SK-N-SH (cell line): ENCODE results near the gene ARAP2. TPM values are rescaled to one million over a fixed set of nuclear protein-coding genes. Genes with fewer than 3 reads are reported as not detected.

Experiments
- CTCF ChIA-PET: fragments of 300-600, 350-600 bp; formaldehyde crosslinking; extraction: SDS; loops from one replicate; lab custom pipeline; 2021; lab: Yijun Ruan, JAX
- POLR2A ChIA-PET: fragments of 350-600 bp; sonication (Branson Sonifier 250); formaldehyde crosslinking; extraction: SDS; loops from one replicate; lab custom pipeline; 2020; ENCODE audit warnings: antibody characterized with exemption, inconsistent platforms; lab: Yijun Ruan, JAX
- DNase-seq: peaks from one replicate; pipeline ENCODE4 v3.0.0; 2012
- H2AFZ ChIP-seq: fragments of 200-600 bp; sonication (generic); 2 replicates; pipeline ENCODE4 v1.8.1; 2016; ENCODE audit warnings: antibody characterized with exemption, mild to moderate bottlenecking, low read depth
- H3F3A ChIP-seq: fragments of 200-600 bp; sonication (generic); replicated peaks from 2 replicates; pipeline ENCODE3; 2016; ENCODE audit warnings: antibody characterized with exemption, mild to moderate bottlenecking; ENCODE audit not compliant: insufficient read depth
- H3K27ac ChIP-seq, 2 experiments: fragments of 200-500 bp in 1 of 2; fragments of 200-600 bp in 1 of 2; sonication (Bioruptor generic) in 1 of 2; sonication (generic), shearing (Covaris generic) in 1 of 2; 2 replicates each; pipeline versions ENCODE4 v1.5.1 to v1.6.1; 2014 to 2016; ENCODE audit warnings: low read depth in 2 of 2, inconsistent platforms in 1 of 2, low read length in 1 of 2, mild to moderate bottlenecking in 1 of 2, mixed read lengths in 1 of 2
- H3K27me3 ChIP-seq: fragments of 200-600 bp; sonication (generic), shearing (Covaris generic); 2 replicates; pipeline ENCODE4 v1.6.1; 2016; ENCODE audit warnings: mixed run types; ENCODE audit not compliant: insufficient read depth
- H3K36me3 ChIP-seq, 2 experiments: fragments of 200-500 bp in 1 of 2; fragments of 200-600 bp in 1 of 2; sonication (Bioruptor generic) in 1 of 2; sonication (generic) in 1 of 2; replicated peaks in 1 of 2; 2 replicates each; pipeline versions ENCODE3 to v1.5.1; 2014 to 2016; ENCODE audit warnings: low read length in 1 of 2, mild to moderate bottlenecking in 1 of 2; ENCODE audit not compliant: insufficient read depth in 2 of 2, control insufficient read depth in 1 of 2
- H3K4me1 ChIP-seq, 2 experiments: fragments of 200-500 bp in 1 of 2; fragments of 200-600 bp in 1 of 2; sonication (Bioruptor generic) in 1 of 2; sonication (generic), shearing (Covaris generic) in 1 of 2; 2 replicates each; pipeline versions ENCODE4 v1.5.1 to v1.6.1; 2014 to 2016; ENCODE audit warnings: low read depth in 1 of 2, low read length in 1 of 2, mixed run types in 1 of 2; ENCODE audit not compliant: insufficient read depth in 2 of 2, control insufficient read depth in 1 of 2
- H3K4me2 ChIP-seq: fragments of 200-600 bp; sonication (generic), shearing (Covaris generic); 2 replicates; pipeline ENCODE4 v1.6.1; 2017; ENCODE audit warnings: mixed run types
- H3K4me3 ChIP-seq, 2 experiments: fragments of 200-500 bp in 1 of 2; fragments of 200-600 bp in 1 of 2; sonication (Bioruptor generic) in 1 of 2; sonication (generic), shearing (Covaris generic) in 1 of 2; 2 replicates each; pipeline versions ENCODE4 v1.5.1 to v1.8.1; 2014 to 2016; ENCODE audit warnings: low read depth in 2 of 2, inconsistent platforms in 1 of 2, low read length in 1 of 2, mild to moderate bottlenecking in 1 of 2, mixed read lengths in 1 of 2, moderate library complexity in 1 of 2
- H3K79me2 ChIP-seq: fragments of 200-600 bp; sonication (generic); 2 replicates; pipeline ENCODE4 v1.8.1; 2017; ENCODE audit warnings: mild to moderate bottlenecking; ENCODE audit not compliant: insufficient read depth
- H3K9ac ChIP-seq: fragments of 200-600 bp; sonication (generic); 2 replicates; pipeline ENCODE4 v1.6.1; 2017; ENCODE audit warnings: mixed run types
- H3K9me2 ChIP-seq: fragments of 200-600 bp; sonication (generic); 2 replicates; pipeline ENCODE4 v1.6.1; 2017; ENCODE audit warnings: mixed run types
- H3K9me3 ChIP-seq: fragments of 200-600 bp; sonication (generic); 2 replicates; pipeline ENCODE4 v1.6.1; 2017; ENCODE audit warnings: mixed run types, mild to moderate bottlenecking, moderate library complexity
- H4K20me1 ChIP-seq: fragments of 200-600 bp; sonication (generic); 2 replicates; pipeline ENCODE4 v1.6.1; 2017; ENCODE audit warnings: mild to moderate bottlenecking, mixed run types; ENCODE audit not compliant: insufficient read depth
- CHD2 ChIP-seq: fragments of 150-350 bp; IDR thresholded peaks from 2 replicates; pipeline ENCODE4 v1.6.1; 2018; ENCODE audit warnings: low read length; ENCODE audit not compliant: partially characterized antibody
- EZH2phosphoT487 ChIP-seq: fragments of 200-600 bp; sonication (generic); IDR thresholded peaks from 2 replicates; pipeline ENCODE4 v1.6.1; 2017; ENCODE audit warnings: low read depth, mixed run types, mild to moderate bottlenecking, antibody characterized with exemption, moderate library complexity, borderline replicate concordance
- IRF3 ChIP-seq: fragments of 150-350 bp; IDR thresholded peaks from 2 replicates; pipeline ENCODE4 v1.6.1; 2016; ENCODE audit warnings: mild to moderate bottlenecking, low read depth, low read length
- JUND ChIP-seq: IDR thresholded peaks from 2 replicates; pipeline ENCODE4 v1.4.0; 2012
- MAX ChIP-seq: IDR thresholded peaks from 2 replicates; pipeline ENCODE4 v1.4.0; 2012; ENCODE audit warnings: low read depth
- MEF2A ChIP-seq: IDR thresholded peaks from 2 replicates; pipeline ENCODE4 v1.4.0; 2012; ENCODE audit warnings: low read depth, borderline replicate concordance
- MXI1 ChIP-seq: IDR thresholded peaks from 2 replicates; pipeline ENCODE4 v1.6.1; 2012; ENCODE audit warnings: mild to moderate bottlenecking, low read depth, low read length, improper control_type of control experiment
- NRF1 ChIP-seq: IDR thresholded peaks from 2 replicates; pipeline ENCODE4 v1.6.1; 2012; ENCODE audit warnings: low read depth, mild to moderate bottlenecking, low read length
- PBX3 ChIP-seq: IDR thresholded peaks from 2 replicates; pipeline ENCODE4; 2012
- POLR2AphosphoS5 ChIP-seq: IDR thresholded peaks from 2 replicates; pipeline ENCODE4 v1.6.1; 2012; ENCODE audit warnings: low read depth, low read length
- RAD21 ChIP-seq: IDR thresholded peaks from 2 replicates; pipeline ENCODE4 v1.6.1; 2012; ENCODE audit warnings: mild to moderate bottlenecking, low read length
- RCOR1 ChIP-seq: fragments of 150-350 bp; IDR thresholded peaks from 2 replicates; pipeline ENCODE4 v1.6.1; 2017; ENCODE audit warnings: antibody characterized with exemption, low read length
- REST ChIP-seq: IDR thresholded peaks from 2 replicates; pipeline ENCODE4 v1.6.1; 2012; ENCODE audit warnings: mild to moderate bottlenecking, low read depth, low read length, moderate library complexity
- RFX5 ChIP-seq: IDR thresholded peaks from 2 replicates; pipeline ENCODE4 v1.6.1; 2012; ENCODE audit warnings: mild to moderate bottlenecking, improper control_type of control experiment, low read length
- RXRA ChIP-seq: IDR thresholded peaks from 2 replicates; pipeline ENCODE4 v1.4.0; 2012; ENCODE audit warnings: low read depth, mild to moderate bottlenecking, borderline replicate concordance
- SMC3 ChIP-seq: IDR thresholded peaks from 2 replicates; pipeline ENCODE4 v1.6.1; 2012; ENCODE audit warnings: low read depth, low read length, improper control_type of control experiment
- USF2 ChIP-seq: fragments of 150-350 bp; IDR thresholded peaks from 2 replicates; pipeline ENCODE4 v1.6.1; 2017; ENCODE audit warnings: antibody characterized with exemption, low read length, low read depth, borderline replicate concordance
- YY1 ChIP-seq: IDR thresholded peaks from 2 replicates; pipeline ENCODE4 v1.4.0; 2012; ENCODE audit warnings: low read depth, mild to moderate bottlenecking
- ZBTB33 ChIP-seq: IDR thresholded peaks from 2 replicates; pipeline ENCODE4 v1.4.0; 2012; ENCODE audit warnings: low read depth, borderline replicate concordance
- WGBS: methylation state at CpG from one replicate; pipeline ENCODE4 v1.1.6; 2017; ENCODE audit warnings: low lambda C conversion rate; 5-methylcytosine and 5-hydroxymethylcytosine counted together
- polyA plus RNA-seq, 3 experiments: library from polyadenylated mRNA; depleted of rRNA; stranded (reverse); fragments of >200 nt; gene quantifications; 2 replicates each; pipeline ENCODE4 v1.2.3, GENCODE V29; 2012

The ARAP2 gene
- polyA plus RNA-seq, 1 of the 3 experiments (the other 2 are of a cell fraction): not detected

- no peaks in the 10 kb centered on the region for H3K4me1 ChIP-seq
- H4K20me1 ChIP-seq: no peaks in the 10 kb centered on the region
- WGBS: 40% methylated on average over 9 of the region's 9 CpGs
- no peak overlapping the region for H3K9ac ChIP-seq
- H3K4me3 ChIP-seq: no peak overlapping the region
- H3K27me3 ChIP-seq: no peaks in the 10 kb centered on the region
- DNase-seq: no peak
- ChIA-PET CTCF (no interaction called here), POLR2A (no interaction called here)
- no peaks in the 10 kb centered on the region for H3K9me2 ChIP-seq
- H2AFZ ChIP-seq: no peak overlapping the region
- no peaks in the 10 kb centered on the region for H3K36me3 ChIP-seq
- no peak overlapping the region for H3K4me2 ChIP-seq
- no peaks in the 10 kb centered on the region for H3K9me3 ChIP-seq
- TF ChIP-seq RAD21: no peak
- TF ChIP-seq, all 33 proteins: peak for 0
- Histone ChIP-seq H3K27ac (no peak overlapping the region), H3F3A (no peaks in the 10 kb centered on the region), H3K79me2 (no peaks in the 10 kb centered on the region)
These were observed 36.3 kb downstream of the ARAP2 start for GRCh38 chr4:36207831-36208520.

- H4K20me1 ChIP-seq: no peaks in the 10 kb centered on the region
- POLR2A ChIA-PET: no interaction called here
- CTCF ChIA-PET: no interaction called here
- H3K27ac ChIP-seq: no peak overlapping the region
- H3K9me2 ChIP-seq: no peaks in the 10 kb centered on the region
- WGBS: 5% methylated on average over 1 of the region's 1 CpG
- no peaks in the 10 kb centered on the region for H3K27me3 ChIP-seq
- H3K4me2 ChIP-seq: no peak overlapping the region
- no peaks in the 10 kb centered on the region for H3K9me3 ChIP-seq
- no peak overlapping the region for H3K9ac ChIP-seq
- H3K4me1 ChIP-seq: no peaks in the 10 kb centered on the region
- no peak overlapping the region for H3K4me3 ChIP-seq
- H2AFZ ChIP-seq: no peak overlapping the region
- H3K36me3 ChIP-seq: no peaks in the 10 kb centered on the region
- DNase-seq: no peak
- no peaks in the 10 kb centered on the region for H3K79me2 ChIP-seq
- no peaks in the 10 kb centered on the region for H3F3A ChIP-seq
- TF ChIP-seq PBX3: no peak
- TF ChIP-seq RCOR1: no peak
- TF ChIP-seq NRF1: no peak
- TF ChIP-seq JUND: no peak
- TF ChIP-seq EZH2phosphoT487: no peak
- no peak for TF ChIP-seq RFX5
- TF ChIP-seq USF2: no peak
- no peak for TF ChIP-seq SMC3
- TF ChIP-seq ZBTB33: no peak
- TF ChIP-seq RXRA: no peak
- no peak for TF ChIP-seq MXI1
- no peak for TF ChIP-seq MAX
- TF ChIP-seq REST: no peak
- TF ChIP-seq IRF3: no peak
- TF ChIP-seq YY1: no peak
- no peak for TF ChIP-seq MEF2A
- TF ChIP-seq CHD2: no peak
- no peak for TF ChIP-seq POLR2AphosphoS5
These were observed 36.9 kb downstream of the ARAP2 start for GRCh38 chr4:36207367-36207766.
